A549 (cell line): ENCODE measurements around the gene HBS1L.

Experiments used
- CEBPB ChIP-seq, 2 experiments: fragments of >200 bp in 1 of 2; sonication (Bioruptor Twin) in 1 of 2; formaldehyde crosslinking in 1 of 2; IDR thresholded peaks; 2 replicates each; pipeline ENCODE4 v1.6.1; 2012 to 2016
- CTCF ChIP-seq: fragments of >200 bp; sonication (Bioruptor Twin); formaldehyde crosslinking; IDR thresholded peaks from 3 replicates; pipeline ENCODE4 v1.5.1; 2016
- JUN ChIP-seq, 2 experiments: fragments of >200 bp; sonication (Bioruptor Twin); formaldehyde crosslinking; IDR thresholded peaks; 2 replicates in 1 of 2; 3 replicates in 1 of 2; pipeline ENCODE4 v1.6.1; 2016 to 2017
- PBX3 ChIP-seq: IDR thresholded peaks from 2 replicates; pipeline ENCODE4 v1.6.1; 2012
- POLR2A ChIP-seq: IDR thresholded peaks from 2 replicates; pipeline ENCODE4 v1.6.1; 2012; ENCODE audit warnings: mild to moderate bottlenecking, low read length
- RCOR1 ChIP-seq: fragments of 150-350 bp; IDR thresholded peaks from 2 replicates; pipeline ENCODE4 v1.6.1; 2014; ENCODE audit warnings: antibody characterized with exemption, low read length, low read depth
- TP53 ChIP-seq: fragments of 250-450 bp; sonication (Bioruptor Pico); IDR thresholded peaks from 2 replicates; pipeline ENCODE4 v1.5.0; 2021; ENCODE audit warnings: mild to moderate bottlenecking, moderate library complexity
- USF2 ChIP-seq: fragments of 450-650 bp; IDR thresholded peaks from 2 replicates; pipeline ENCODE4 v1.6.1; 2014; ENCODE audit warnings: antibody characterized with exemption

- TF ChIP-seq POLR2A (no peak), USF2 (no peak), CTCF (no peak), CEBPB (IDR thresholded peaks at IDR 0.05) (no peak), TP53 (CRISPR knock-in tag) (no peak), JUN (IDR thresholded peaks at IDR 0.05) (no peak), PBX3 (no peak), RCOR1 (no peak)
Measured at GRCh38 chr6:135008941-135009290, 45.7 kb downstream of the HBS1L start.
